GM21576 (cell line): ENCODE data around the gene USP11.
"Not testable (repeated sequence)": the region's sequence is repeated elsewhere in the genome, so short reads cannot be mapped to it uniquely, and the experiment has no call there.

Experiments
- ATAC-seq: cut with Tn5 transposase; IDR thresholded peaks from one replicate; pipeline ENCODE4 v1.9.1; 2021; ENCODE audit warnings: mild to moderate bottlenecking, moderate library complexity; ENCODE audit not compliant: unreplicated experiment

The USP11 gene

DNA sequence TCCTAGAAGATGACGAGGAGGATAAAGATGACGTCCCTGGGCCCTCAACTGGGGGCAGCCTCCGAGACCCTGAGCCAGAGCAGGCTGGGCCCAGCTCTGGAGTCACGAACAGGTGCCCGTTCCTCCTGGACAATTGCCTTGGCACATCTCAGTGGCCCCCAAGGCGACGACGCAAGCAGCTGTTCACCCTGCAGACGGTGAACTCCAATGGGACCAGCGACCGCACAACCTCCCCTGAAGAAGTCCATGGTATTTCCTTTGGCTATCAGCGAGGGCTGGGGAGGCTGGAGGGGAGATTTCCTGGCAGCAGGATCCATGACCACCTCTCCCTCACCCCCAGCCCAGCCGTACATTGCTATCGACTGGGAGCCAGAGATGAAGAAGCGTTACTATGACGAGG lies 11.9 kb downstream of the USP11 start:
- ATAC-seq = no peak

DNA sequence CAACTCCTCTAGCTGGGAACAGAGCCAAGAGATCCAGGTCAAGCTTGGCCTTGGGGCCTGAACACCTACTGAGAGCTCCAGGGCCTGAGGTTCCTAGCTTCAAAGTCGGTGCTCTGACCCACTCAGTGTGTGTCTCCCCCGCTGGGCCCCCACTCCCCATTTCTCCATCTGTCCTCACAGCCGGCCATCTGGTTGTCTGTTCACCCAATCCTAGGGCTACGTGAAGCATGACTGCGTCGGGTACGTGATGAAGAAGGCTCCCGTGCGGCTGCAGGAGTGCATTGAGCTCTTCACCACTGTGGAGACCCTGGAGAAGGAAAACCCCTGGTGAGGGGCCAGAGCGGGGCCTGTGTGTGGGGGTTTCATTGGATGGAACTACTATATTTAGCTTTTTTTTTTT lies 12.3 kb downstream of the USP11 start:
- no peak for ATAC-seq

- no peak for ATAC-seq
These were observed 14.6 kb downstream of the USP11 start for GRCh38 chrX:47247206-47247998.

GRCh38 chrX:47247999-47248320 lies 15.2 kb downstream of the USP11 start:
- ATAC-seq = no peak

DNA sequence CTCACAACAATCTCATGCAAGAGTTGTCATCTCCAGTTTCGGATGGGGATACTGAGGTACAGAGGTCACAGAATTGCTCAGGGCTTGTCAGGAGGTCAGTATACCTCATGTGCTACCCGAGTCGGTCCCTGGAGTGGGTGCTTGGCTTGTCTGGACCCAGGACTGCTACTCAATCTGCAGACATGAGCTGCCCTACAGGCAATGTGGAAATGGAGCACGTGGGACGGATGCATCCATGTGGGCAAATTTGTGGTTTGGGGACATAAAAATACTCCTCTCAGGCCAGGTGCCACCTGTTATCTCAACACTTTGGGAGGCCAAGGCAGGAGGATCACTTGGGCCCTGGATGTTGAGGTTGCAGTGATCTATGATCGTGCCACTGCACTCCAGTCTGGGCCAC lies 15.8 kb downstream of the USP11 start:
- no peak for ATAC-seq

GRCh38 chrX:47250017-47250347 lies 17.2 kb downstream of the USP11 start:
- ATAC-seq = no peak

GRCh38 chrX:47257620-47258019 lies 24.8 kb downstream of the USP11 start:
- not testable (repeated sequence) for ATAC-seq

DNA sequence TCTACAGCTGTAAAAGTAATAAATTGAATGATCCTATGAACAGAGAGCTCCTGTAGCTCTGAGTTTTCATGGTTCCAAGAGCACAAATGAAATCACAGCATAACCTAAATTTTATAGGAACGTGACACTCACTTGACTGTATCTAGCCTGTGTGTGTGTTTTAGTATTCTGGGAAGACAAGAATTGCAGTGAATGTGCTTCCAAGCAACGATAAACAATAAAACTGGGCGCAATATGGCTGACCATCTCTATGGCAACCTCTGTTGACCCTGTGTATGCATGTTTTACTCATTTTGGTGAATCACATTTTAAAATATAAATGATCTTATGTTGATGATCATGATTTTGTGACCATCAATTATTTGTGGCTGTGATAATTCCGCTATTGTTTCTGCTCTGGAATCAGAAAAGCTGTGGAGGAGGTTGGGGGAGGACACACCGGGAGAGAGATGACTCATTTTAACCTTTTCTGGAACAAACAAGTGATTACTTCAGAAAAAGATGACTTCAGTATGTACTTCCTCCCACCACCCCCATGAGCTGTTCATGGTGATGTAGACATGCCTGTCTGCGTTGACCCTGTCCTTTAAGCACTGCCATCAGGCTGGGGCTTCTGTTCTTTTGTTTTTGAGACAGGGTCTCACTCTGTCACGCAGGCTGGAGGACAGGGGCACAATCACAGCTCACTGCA lies 31.8 kb downstream of the USP11 start:
- ATAC-seq = no peak

- ATAC-seq = no peak
These were observed 33.8 kb downstream of the USP11 start for GRCh38 chrX:47266643-47267042.

- ATAC-seq = no peak
These were observed 39.2 kb downstream of the USP11 start for GRCh38 chrX:47272013-47272408.

DNA sequence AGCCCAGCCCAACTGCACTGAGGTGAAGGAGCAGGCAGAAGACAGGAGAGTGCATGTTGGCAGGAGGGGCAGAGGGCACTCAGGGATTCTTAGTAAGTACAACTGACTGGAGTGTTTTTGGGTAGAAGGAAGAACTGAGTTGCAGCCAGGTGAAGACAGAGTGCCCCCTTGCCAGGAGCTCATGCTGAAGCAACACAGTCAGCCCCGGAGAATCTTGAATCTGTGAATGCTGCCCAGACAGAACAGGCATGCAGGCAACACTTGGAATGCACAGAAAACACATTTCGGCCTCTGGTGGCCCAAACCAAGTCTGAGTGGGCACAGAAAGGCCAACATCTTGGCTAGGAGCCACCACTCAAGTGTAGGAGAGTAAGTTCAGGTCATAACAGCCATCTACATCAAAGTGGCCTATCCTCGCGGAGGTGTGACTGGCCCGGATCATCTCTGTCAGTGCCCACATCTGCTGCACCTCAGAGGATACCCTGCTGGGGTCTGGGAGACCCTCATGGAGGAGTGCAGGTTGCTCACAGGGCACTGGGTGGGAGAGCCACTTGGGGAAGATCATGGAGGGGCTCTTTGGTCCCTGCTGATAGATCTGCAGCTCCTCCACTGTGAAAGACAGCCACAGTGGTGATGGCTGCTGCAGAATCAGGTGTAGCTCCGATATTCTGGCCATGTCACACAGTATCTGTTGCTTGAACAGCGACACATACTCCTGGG lies 40.4 kb downstream of the USP11 start:
- no peak for ATAC-seq

GRCh38 chrX:47278691-47279090 lies 45.9 kb downstream of the USP11 start:
- ATAC-seq = no peak

- ATAC-seq = no peak
These were observed 50.4 kb downstream of the USP11 start for GRCh38 chrX:47283015-47283771.

GRCh38 chrX:47284616-47285015 lies 51.8 kb downstream of the USP11 start:
- not testable (repeated sequence) for ATAC-seq

DNA sequence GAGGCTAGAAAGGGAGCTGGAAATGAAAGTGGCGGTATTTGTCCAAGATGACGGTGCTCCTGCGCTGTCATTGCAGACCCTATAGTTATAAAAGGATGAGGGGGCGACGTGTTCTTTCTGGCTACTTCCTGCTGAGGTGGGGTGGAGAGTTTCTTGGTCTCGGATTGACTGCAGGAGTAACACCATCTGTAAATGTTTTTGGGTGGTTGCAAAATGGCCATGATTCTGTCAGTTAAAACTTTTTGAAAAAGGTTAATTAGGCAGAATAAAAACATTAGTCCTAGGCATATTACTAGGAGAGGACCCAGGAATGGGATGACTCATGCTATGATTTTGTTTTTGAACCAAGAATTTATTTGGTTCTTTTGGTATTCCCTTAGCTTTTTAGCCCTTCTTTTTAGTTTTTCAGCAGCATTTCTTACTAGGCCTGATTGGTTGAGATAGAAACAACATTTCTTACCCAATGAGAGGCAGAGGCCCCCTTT lies 53.1 kb downstream of the USP11 start:
- ATAC-seq = no peak

DNA sequence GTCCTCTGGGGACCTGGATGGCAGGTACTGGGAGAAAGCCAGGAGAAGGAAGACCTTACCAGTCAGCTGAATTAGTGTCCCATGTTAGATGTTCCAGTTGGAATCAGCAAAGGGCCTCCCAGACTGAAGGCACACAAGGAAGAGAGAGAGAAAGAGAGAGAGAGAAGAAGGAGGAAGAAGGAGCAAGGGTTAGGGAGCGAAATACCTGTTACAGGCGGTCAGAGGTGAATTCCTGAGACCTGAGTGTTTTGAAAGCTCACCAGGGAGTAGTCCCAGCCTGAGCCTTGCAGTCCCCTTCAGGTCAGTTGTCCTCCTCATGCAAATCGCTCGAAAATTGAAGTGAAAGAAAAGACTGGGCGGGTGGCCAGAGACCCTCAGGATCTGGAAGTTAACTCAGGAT lies 60.3 kb downstream of the USP11 start:
- ATAC-seq = no peak

- no peak for ATAC-seq
These were observed 64.1 kb downstream of the USP11 start for GRCh38 chrX:47296766-47297365.

- no peak for ATAC-seq
These were observed 65.1 kb downstream of the USP11 start for GRCh38 chrX:47297874-47298273.
